ENCODE results near the gene MFAP4.
A peak's percentile ranks its signal among the peaks of the same experiment; 100 is the strongest.

- no peak for TF ChIP-seq CTCF (IDR thresholded peaks at IDR 0.05)
- peak; percentile 50 to 53 for TF ChIP-seq POLR2A (IDR thresholded peaks at IDR 0.05)
Measured at GRCh38 chr17:19378416-19379360, 8.3 kb downstream of the MFAP4 start, which contains the start of gene MAPK7.
